ENCODE results near the gene IFT20. TPM values are rescaled to one million over a fixed set of nuclear protein-coding genes. Genes with fewer than 3 reads are reported as not detected.
A peak's percentile ranks its signal among the peaks of the same experiment; 100 is the strongest.

The IFT20 gene
- total RNA-seq, 4 donors from 2014 or later, result 38.5 to 78.0 (median 63.6) TPM

DNA sequence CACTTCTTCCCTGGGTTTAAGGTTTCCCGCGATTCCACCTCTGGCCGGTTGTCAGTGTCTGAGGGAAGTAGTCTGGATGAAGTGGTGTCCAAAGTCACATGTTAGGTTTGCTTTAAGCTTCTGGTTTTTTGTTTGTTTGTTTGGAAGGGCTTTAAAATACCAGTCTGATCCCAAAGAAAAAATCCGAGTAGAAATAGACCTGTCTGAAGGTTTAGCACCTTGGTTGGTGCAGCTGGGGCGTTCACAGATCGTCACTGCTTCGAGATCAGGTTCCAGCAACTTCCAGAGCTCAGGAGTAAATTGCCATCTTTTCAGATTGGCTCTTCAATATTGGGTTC lies 15.7 kb downstream of the IFT20 start:
- 3 to 5% methylated on average over 7 of the region's 7 CpGs for WGBS, 2 donors

DNA sequence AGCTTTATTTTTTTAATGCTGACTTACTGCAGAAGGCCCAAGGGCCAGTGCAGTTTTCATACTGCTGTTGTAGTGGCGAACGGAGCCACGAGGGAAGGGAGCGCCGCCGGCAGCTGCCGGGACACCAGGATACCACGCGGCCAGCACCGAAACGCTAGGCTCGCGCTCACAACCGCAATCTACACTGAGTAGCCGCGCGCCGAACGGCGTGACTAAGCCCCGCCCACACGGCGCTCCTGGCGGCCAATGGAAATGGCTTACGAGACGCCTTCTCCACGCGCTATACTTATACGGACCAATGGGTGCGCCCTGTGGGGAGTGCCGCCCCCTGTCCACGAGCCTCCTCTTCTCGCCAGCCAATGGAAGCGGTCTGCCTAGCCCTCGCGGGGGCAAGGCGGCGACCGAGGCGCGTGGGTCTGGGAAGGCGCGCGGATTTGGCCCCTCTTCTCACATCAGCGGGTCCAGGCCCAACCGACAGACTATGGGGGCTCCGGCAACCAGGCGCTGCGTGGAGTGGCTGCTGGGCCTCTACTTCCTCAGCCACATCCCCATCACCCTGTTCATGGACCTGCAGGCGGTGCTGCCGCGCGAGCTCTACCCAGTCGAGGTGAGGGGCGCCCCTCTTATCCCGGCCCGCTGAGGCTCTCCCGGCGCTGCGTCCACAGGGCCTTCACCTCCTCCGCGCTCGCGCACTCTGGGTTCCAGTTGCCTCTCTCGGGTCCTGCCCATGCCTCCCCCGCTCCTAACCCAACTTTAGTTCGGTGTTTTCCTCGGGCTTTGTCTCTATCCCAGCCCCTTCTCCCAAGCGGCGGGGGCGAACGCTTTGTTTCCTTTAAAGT lies 16.3 kb downstream of the IFT20 start, which contains the start of gene TMEM97:
TSS of gene TMEM97 (plus strand) at position 442 of the 839 bp plus-strand sequence. CDS start at position 482, 40 bp downstream.
- Histone ChIP-seq H3K4me1 (peaks cover 12 to 16% of the 10 kb centered on the region in 2 donors), H3K27ac (no peak within 1 kb of the TSS), H3K36me3 (no peaks in the 10 kb centered on the region), H3K4me3 (replicated peaks in 1 of 3) (peak within 1 kb of the TSS; percentile 20 to 56 (median 23)), H3K27me3 (no peaks in the 10 kb centered on the region), H3K9me3 (no peaks in the 10 kb centered on the region)
- WGBS, 2 donors, result 0 to 1% methylated on average over 13 to 51 of the region's 72 CpGs
- intact Hi-C loops (cut with DNase I), result no loop called here
- DNase-seq, result peak; percentile 96
- TF ChIP-seq POLR2A (IDR thresholded peaks at IDR 0.05), result peak in 1 of 2 donors; percentile 48
- TF ChIP-seq, protein P1, sequence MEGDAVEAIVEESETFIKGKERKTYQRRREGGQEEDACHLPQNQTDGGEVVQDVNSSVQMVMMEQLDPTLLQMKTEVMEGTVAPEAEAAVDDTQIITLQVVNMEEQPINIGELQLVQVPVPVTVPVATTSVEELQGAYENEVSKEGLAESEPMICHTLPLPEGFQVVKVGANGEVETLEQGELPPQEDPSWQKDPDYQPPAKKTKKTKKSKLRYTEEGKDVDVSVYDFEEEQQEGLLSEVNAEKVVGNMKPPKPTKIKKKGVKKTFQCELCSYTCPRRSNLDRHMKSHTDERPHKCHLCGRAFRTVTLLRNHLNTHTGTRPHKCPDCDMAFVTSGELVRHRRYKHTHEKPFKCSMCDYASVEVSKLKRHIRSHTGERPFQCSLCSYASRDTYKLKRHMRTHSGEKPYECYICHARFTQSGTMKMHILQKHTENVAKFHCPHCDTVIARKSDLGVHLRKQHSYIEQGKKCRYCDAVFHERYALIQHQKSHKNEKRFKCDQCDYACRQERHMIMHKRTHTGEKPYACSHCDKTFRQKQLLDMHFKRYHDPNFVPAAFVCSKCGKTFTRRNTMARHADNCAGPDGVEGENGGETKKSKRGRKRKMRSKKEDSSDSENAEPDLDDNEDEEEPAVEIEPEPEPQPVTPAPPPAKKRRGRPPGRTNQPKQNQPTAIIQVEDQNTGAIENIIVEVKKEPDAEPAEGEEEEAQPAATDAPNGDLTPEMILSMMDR (IDR thresholded peaks at IDR 0.05), result peak in 1 of 6 experiments; percentile 8

More for the DNA sequence above, 15.7 kb downstream of the IFT20 start:
- DNase-seq, result no peak
- Histone ChIP-seq H3K9me3 (no peaks in the 10 kb centered on the region), H3K4me1 (peaks cover 12 to 16% of the 10 kb centered on the region in 2 donors), H3K36me3 (no peaks in the 10 kb centered on the region), H3K27me3 (no peaks in the 10 kb centered on the region), H3K27ac (no peak overlapping the region), H3K4me3 (replicated peaks in 1 of 3) (peak overlapping the region; percentile 20 to 56 (median 23))
- no peak for TF ChIP-seq POLR2A (IDR thresholded peaks at IDR 0.05)
- TF ChIP-seq, protein P1 (IDR thresholded peaks at IDR 0.05), result no peak
- intact Hi-C loops (cut with DNase I), result no loop called here

DNA sequence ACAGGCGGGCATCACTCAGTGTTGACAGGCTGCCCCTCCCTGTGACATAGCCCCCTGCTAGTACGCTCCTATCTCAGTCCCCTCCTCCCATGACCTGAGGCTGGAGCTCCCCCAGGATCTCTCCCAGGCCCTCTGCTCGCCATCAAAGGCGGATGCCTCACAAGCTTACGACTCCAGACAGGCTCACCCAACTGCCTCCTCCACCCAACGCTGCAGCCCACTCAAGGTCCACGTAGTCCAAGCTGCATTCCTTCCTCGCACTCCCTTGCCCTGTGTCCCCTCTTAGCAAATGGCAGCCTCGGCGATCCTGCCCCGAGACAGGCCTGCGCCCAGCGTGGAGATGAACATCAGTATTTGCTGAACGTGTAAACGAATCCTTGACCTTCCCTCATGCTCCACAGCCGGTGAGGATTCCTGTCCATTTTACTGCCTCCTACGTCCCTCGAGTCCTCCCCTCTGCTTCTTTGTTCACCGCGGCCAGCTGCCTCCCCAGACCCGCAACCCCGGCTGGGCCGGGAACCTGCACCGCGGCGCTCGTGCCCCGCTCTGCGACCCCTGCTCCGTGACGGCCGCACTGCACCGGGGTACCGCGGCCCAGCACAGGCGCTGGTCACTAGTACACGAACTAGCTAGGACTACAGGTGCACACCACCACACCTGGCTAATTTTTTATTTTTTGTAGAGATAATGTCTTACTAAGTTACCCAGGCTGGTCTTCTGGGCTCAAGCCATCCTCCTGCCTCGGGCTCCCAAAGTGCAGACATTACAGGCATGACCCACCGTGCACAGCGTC lies 17.1 kb downstream of the IFT20 start:
- DNase-seq, result no peak
- TF ChIP-seq, protein P1 (IDR thresholded peaks at IDR 0.05), result no peak
- TF ChIP-seq POLR2A (IDR thresholded peaks at IDR 0.05), result no peak
- no peaks in the 10 kb centered on the region for H3K27me3 ChIP-seq
- WGBS, 2 donors, result 15 to 22% methylated on average over 38 to 40 of the region's 40 CpGs
- intact Hi-C loops (cut with DNase I), result no loop called here
- H3K27ac ChIP-seq, result no peak overlapping the region
- H3K9me3 ChIP-seq, result no peaks in the 10 kb centered on the region
- H3K4me3 ChIP-seq (replicated peaks in 1 of 3), result peak overlapping the region in 1 of 3 donors; percentile 56
- no peaks in the 10 kb centered on the region for H3K36me3 ChIP-seq
- H3K4me1 ChIP-seq, result peaks cover 12 to 16% of the 10 kb centered on the region in 2 donors

DNA sequence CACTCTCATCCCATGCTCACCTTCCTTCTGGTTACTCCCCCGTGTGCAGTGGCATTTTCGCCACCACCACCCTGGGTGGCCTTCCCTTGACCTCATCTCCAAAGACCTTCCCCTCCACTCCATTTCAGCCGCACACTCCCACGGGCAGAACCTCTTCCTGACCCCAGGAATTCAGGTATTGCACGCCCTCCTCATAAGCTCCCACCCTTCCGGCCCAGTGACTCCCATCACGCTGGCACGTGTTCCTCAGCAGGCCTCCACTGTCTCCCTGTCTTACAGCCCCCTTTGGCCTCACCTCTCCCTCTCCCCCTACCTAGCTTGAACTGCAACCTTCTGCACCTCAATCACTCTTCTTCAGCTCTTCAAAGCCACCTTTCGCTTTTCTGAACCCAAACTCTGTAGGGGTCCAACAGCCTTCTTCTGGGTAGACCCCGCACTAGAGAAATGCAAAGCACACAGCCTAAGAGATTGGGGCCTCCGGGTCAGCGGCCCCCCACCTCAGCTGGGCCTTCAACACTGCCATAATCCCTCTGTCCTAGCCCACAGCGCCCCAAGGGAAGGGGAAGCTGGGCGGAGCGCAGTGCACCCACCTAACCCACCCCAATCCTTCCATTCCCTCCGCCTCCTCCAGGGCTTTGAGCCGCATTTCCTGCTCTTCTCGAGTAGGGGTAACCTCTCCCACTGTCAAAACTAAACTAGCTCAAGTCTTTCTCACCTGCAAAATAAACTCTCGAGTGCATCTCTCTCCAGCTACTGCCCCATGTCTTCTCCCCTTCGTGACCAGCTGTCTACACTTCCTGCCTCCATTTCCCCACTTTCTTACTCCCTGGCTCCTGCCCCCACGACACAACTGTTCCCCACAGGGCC lies 17.9 kb downstream of the IFT20 start:
- Histone ChIP-seq H3K4me3 (replicated peaks in 1 of 3) (no peak overlapping the region), H3K9me3 (no peaks in the 10 kb centered on the region), H3K4me1 (peaks cover 12 to 16% of the 10 kb centered on the region in 2 donors), H3K27ac (no peak overlapping the region), H3K27me3 (no peaks in the 10 kb centered on the region), H3K36me3 (no peaks in the 10 kb centered on the region)
- DNase-seq, result no peak
- intact Hi-C loops (cut with DNase I), result no loop called here
- WGBS, 2 donors, result 84% methylated on average over 21 of the region's 21 CpGs
- TF ChIP-seq, protein P1 (IDR thresholded peaks at IDR 0.05), result no peak
- TF ChIP-seq POLR2A (IDR thresholded peaks at IDR 0.05), result no peak

All from thyroid gland (tissue), 4 donors.